Measurements from ENCODE around the gene NOC4L. TPM values are rescaled to one million over a fixed set of nuclear protein-coding genes. Genes with fewer than 3 reads are reported as not detected.
"Not testable (repeated sequence)": the region's sequence is repeated elsewhere in the genome, so short reads cannot be mapped to it uniquely, and the experiment has no call there.

Gene NOC4L
- polyA plus RNA-seq, 12 donors = 8.0 to 18.9 (median 9.9) TPM; not detected in 1

- DNase-seq = no peak
These were observed 2.1 kb upstream of the NOC4L start for GRCh38 chr12:132141976-132142678.

- DNase-seq = no peak
These were observed 1.4 kb upstream of the NOC4L start for GRCh38 chr12:132142679-132143335.

GRCh38 chr12:132143336-132144071 lies 753 bp upstream of the NOC4L start:
- DNase-seq = no peak

- no peak for DNase-seq
These were observed 532 bp downstream of the NOC4L start for GRCh38 chr12:132144810-132145168.

- DNase-seq = no peak
These were observed 1.1 kb downstream of the NOC4L start for GRCh38 chr12:132145334-132145733.

- DNase-seq = no peak
These were observed 1.8 kb downstream of the NOC4L start for GRCh38 chr12:132146098-132146497.

- no peak for DNase-seq
These were observed 2.6 kb downstream of the NOC4L start for GRCh38 chr12:132146772-132147422.

- DNase-seq = no peak
These were observed 3.4 kb downstream of the NOC4L start for GRCh38 chr12:132147423-132148367.

- DNase-seq = no peak
These were observed 4.2 kb downstream of the NOC4L start for GRCh38 chr12:132148368-132149045.

GRCh38 chr12:132149526-132149925 lies 5.3 kb downstream of the NOC4L start:
- not testable (repeated sequence) for DNase-seq

- no peak for DNase-seq
These were observed 6.5 kb downstream of the NOC4L start for GRCh38 chr12:132150780-132151144.

GRCh38 chr12:132151145-132151765 lies 7.0 kb downstream of the NOC4L start:
- no peak for DNase-seq

GRCh38 chr12:132151766-132152410 lies 7.6 kb downstream of the NOC4L start:
- DNase-seq = no peak

- DNase-seq = no peak
These were observed 8.2 kb downstream of the NOC4L start for GRCh38 chr12:132152411-132152821.

GRCh38 chr12:132152953-132153352 lies 8.7 kb downstream of the NOC4L start:
- DNase-seq = no peak

- DNase-seq = peak; percentile 70
These were observed 9.5 kb downstream of the NOC4L start for GRCh38 chr12:132153501-132154340.

- no peak for DNase-seq
These were observed 10.1 kb downstream of the NOC4L start for GRCh38 chr12:132154341-132154761.

GRCh38 chr12:132154941-132155770 lies 10.9 kb downstream of the NOC4L start:
- DNase-seq = no peak
